ENCODE results near the gene CLEC16A. TPM values are rescaled to one million over a fixed set of nuclear protein-coding genes. Genes with fewer than 3 reads are reported as not detected.

Gene CLEC16A
- total and polyA plus RNA-seq, 9 of the 15 experiments (the other 6 are each of a cell fraction or from before 2014, with no cell fraction given) = 1.00 to 22.3 (median 10.0) TPM

GRCh38 chr16:11101695-11102522 lies 157.5 kb downstream of the CLEC16A start (continued):
- TF ChIP-seq RAD21 (CRISPR knock-in tag; conservative IDR thresholded peaks at IDR 0.05 in 1 of 2, IDR thresholded peaks at IDR 0.05 in 1 of 2) = peak; percentile 33 to 62; a peak in 3 of 4 replicates
- TF ChIP-seq, protein P1, sequence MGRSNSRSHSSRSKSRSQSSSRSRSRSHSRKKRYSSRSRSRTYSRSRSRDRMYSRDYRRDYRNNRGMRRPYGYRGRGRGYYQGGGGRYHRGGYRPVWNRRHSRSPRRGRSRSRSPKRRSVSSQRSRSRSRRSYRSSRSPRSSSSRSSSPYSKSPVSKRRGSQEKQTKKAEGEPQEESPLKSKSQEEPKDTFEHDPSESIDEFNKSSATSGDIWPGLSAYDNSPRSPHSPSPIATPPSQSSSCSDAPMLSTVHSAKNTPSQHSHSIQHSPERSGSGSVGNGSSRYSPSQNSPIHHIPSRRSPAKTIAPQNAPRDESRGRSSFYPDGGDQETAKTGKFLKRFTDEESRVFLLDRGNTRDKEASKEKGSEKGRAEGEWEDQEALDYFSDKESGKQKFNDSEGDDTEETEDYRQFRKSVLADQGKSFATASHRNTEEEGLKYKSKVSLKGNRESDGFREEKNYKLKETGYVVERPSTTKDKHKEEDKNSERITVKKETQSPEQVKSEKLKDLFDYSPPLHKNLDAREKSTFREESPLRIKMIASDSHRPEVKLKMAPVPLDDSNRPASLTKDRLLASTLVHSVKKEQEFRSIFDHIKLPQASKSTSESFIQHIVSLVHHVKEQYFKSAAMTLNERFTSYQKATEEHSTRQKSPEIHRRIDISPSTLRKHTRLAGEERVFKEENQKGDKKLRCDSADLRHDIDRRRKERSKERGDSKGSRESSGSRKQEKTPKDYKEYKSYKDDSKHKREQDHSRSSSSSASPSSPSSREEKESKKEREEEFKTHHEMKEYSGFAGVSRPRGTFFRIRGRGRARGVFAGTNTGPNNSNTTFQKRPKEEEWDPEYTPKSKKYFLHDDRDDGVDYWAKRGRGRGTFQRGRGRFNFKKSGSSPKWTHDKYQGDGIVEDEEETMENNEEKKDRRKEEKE (IDR thresholded peaks at IDR 0.05; ENCODE audit: borderline replicate concordance in 1 of 2, control insufficient read depth in 1 of 2, low read depth in 2 of 2, low read length in 1 of 2) = no peak
- no peak for TF ChIP-seq CBFB (CRISPR knock-in tag; IDR thresholded peaks at IDR 0.05)
- peak; percentile 99 for TF ChIP-seq HDAC2 (IDR thresholded peaks at IDR 0.05)
- TF ChIP-seq KLF16 (IDR thresholded peaks at IDR 0.05) = peak; percentile 94
- peak; percentile 78 for TF ChIP-seq SMARCC2 (IDR thresholded peaks at IDR 0.05; ENCODE audit: low read depth)
- TF ChIP-seq, protein P2, sequence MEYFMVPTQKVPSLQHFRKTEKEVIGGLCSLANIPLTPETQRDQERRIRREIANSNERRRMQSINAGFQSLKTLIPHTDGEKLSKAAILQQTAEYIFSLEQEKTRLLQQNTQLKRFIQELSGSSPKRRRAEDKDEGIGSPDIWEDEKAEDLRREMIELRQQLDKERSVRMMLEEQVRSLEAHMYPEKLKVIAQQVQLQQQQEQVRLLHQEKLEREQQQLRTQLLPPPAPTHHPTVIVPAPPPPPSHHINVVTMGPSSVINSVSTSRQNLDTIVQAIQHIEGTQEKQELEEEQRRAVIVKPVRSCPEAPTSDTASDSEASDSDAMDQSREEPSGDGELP (CRISPR knock-in tag; IDR thresholded peaks at IDR 0.05; ENCODE audit: borderline replicate concordance) = peak; percentile 47; the same call in 1 of the 2 replicates
- TF ChIP-seq, protein P3, sequence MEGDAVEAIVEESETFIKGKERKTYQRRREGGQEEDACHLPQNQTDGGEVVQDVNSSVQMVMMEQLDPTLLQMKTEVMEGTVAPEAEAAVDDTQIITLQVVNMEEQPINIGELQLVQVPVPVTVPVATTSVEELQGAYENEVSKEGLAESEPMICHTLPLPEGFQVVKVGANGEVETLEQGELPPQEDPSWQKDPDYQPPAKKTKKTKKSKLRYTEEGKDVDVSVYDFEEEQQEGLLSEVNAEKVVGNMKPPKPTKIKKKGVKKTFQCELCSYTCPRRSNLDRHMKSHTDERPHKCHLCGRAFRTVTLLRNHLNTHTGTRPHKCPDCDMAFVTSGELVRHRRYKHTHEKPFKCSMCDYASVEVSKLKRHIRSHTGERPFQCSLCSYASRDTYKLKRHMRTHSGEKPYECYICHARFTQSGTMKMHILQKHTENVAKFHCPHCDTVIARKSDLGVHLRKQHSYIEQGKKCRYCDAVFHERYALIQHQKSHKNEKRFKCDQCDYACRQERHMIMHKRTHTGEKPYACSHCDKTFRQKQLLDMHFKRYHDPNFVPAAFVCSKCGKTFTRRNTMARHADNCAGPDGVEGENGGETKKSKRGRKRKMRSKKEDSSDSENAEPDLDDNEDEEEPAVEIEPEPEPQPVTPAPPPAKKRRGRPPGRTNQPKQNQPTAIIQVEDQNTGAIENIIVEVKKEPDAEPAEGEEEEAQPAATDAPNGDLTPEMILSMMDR (IDR thresholded peaks at IDR 0.05 in 2 of 3, conservative IDR thresholded peaks at IDR 0.05 in 1 of 3; ENCODE audit: insufficient read depth in 2 of 3, low read depth in 1 of 3, low read length in 3 of 3) = peak in 2 of 3 experiments; percentile 21 to 39; a peak in 2 of 6 replicates
- TF ChIP-seq GABPB1 (CRISPR knock-in tag; IDR thresholded peaks at IDR 0.05) = no peak
- TF ChIP-seq FOXJ2 (tag; IDR thresholded peaks at IDR 0.05) = peak; percentile 94
- TF ChIP-seq NR2C1 (IDR thresholded peaks at IDR 0.05) = 0 out of 2 replicates have a peak, but pooled peaks have one; percentile 28
- peak; percentile 58 for TF ChIP-seq NR2C1 (tag; IDR thresholded peaks at IDR 0.05)
- TF ChIP-seq SP1 (CRISPR knock-in tag; IDR thresholded peaks at IDR 0.05) = peak; percentile 66
- TF ChIP-seq ZNF197 (CRISPR knock-in tag; IDR thresholded peaks at IDR 0.05; ENCODE audit: low read depth) = peak; percentile 85; the same call in 1 of the 2 replicates
- TF ChIP-seq STAT5A (IDR thresholded peaks at IDR 0.05; ENCODE audit: borderline replicate concordance, low read length) = peak; percentile 87
- TF ChIP-seq CCNT2 (IDR thresholded peaks at IDR 0.05; ENCODE audit: borderline replicate concordance, extremely low read depth, insufficient read length, low read depth, low read length) = peak; percentile 71
- TF ChIP-seq ZNF766 (CRISPR knock-in tag; conservative IDR thresholded peaks at IDR 0.05) = peak; percentile 92
- TF ChIP-seq ZNF431 (CRISPR knock-in tag; IDR thresholded peaks at IDR 0.05) = no peak
- TF ChIP-seq PTTG1 (tag; IDR thresholded peaks at IDR 0.05; ENCODE audit: low read depth) = peak; percentile 45; the same call in 1 of the 2 replicates
- peak; percentile 6 to 88; a peak in 3 of 4 replicates for TF ChIP-seq TRIM24 (IDR thresholded peaks at IDR 0.05)
- TF ChIP-seq BCOR (IDR thresholded peaks at IDR 0.05) = peak; percentile 67; the same call in 1 of the 2 replicates
- TF ChIP-seq RBBP5 (IDR thresholded peaks at IDR 0.05; ENCODE audit: borderline replicate concordance, insufficient read depth, low read length, poor library complexity, severe bottlenecking) = peak; percentile 48

Data from K562 (cell line).